Stimulated activated CD8-positive, alpha-beta memory T cell treated with anti-CD3 and anti-CD28 coated beads, Interleukin-12 subunit alpha, Interleukin-12 subunit beta, amount 100 ng/mL, for 24 hours (primary cell): ENCODE results near the gene CYP8B1.

Experiments used
- DNase-seq: peaks from one replicate; pipeline ENCODE4 v3.0.0-alpha.2; 2020; ENCODE audit errors: extremely low read depth

Gene CYP8B1

GRCh38 chr3:42853056-42853455 lies 22.6 kb downstream of the CYP8B1 start:
- DNase-seq = no peak

- no peak for DNase-seq
Measured at GRCh38 chr3:42852441-42852840, 23.2 kb downstream of the CYP8B1 start.

- no peak for DNase-seq
Measured at GRCh38 chr3:42851228-42851834, 24.3 kb downstream of the CYP8B1 start.

GRCh38 chr3:42850263-42850662 lies 25.4 kb downstream of the CYP8B1 start:
- DNase-seq = no peak

GRCh38 chr3:42849017-42849416 lies 26.7 kb downstream of the CYP8B1 start:
- DNase-seq = no peak

GRCh38 chr3:42847731-42848130 lies 27.9 kb downstream of the CYP8B1 start:
- DNase-seq = no peak

GRCh38 chr3:42846685-42847522 lies 28.8 kb downstream of the CYP8B1 start:
- DNase-seq = no peak

GRCh38 chr3:42844815-42845214 lies 30.9 kb downstream of the CYP8B1 start:
- DNase-seq = no peak

GRCh38 chr3:42844412-42844713 lies 31.3 kb downstream of the CYP8B1 start:
- DNase-seq = no peak

- no peak for DNase-seq
Measured at GRCh38 chr3:42843713-42844411, 31.8 kb downstream of the CYP8B1 start.

- DNase-seq = no peak
Measured at GRCh38 chr3:42841332-42841731, 34.3 kb downstream of the CYP8B1 start.

- no peak for DNase-seq
Measured at GRCh38 chr3:42839616-42840015, 36.1 kb downstream of the CYP8B1 start.

- DNase-seq = no peak
Measured at GRCh38 chr3:42838571-42838970, 37.1 kb downstream of the CYP8B1 start.

- no peak for DNase-seq
Measured at GRCh38 chr3:42836150-42837123, 39.2 kb downstream of the CYP8B1 start.

GRCh38 chr3:42831321-42831713 lies 44.4 kb downstream of the CYP8B1 start:
- DNase-seq = peak; percentile 37

- no peak for DNase-seq
Measured at GRCh38 chr3:42830437-42831320, 45.0 kb downstream of the CYP8B1 start.

GRCh38 chr3:42829628-42830436 lies 45.8 kb downstream of the CYP8B1 start:
- DNase-seq = no peak

- no peak for DNase-seq
Measured at GRCh38 chr3:42829083-42829627, 46.5 kb downstream of the CYP8B1 start.

- no peak for DNase-seq
Measured at GRCh38 chr3:42827654-42828053, 48.0 kb downstream of the CYP8B1 start.

GRCh38 chr3:42827023-42827422 lies 48.7 kb downstream of the CYP8B1 start:
- no peak for DNase-seq
